H1 (cell line): Measurements from ENCODE around the gene CCNY. TPM values are rescaled to one million over a fixed set of nuclear protein-coding genes. Genes with fewer than 3 reads are reported as not detected.
A peak's percentile ranks its signal among the peaks of the same experiment; 100 is the strongest.

Source experiments
- CTCF ChIA-PET: fragments of 300-600 bp; sonication (Branson Sonifier 250); formaldehyde crosslinking; loops from one replicate; lab custom pipeline; 2021; ENCODE audit not compliant: partially characterized antibody; lab: Charles Lee
- POLR2A ChIA-PET: fragments of 300-600 bp; sonication (Branson Sonifier 250); formaldehyde crosslinking; loops from one replicate; lab custom pipeline; 2021; ENCODE audit warnings: inconsistent platforms; ENCODE audit not compliant: partially characterized antibody; lab: Charles Lee
- DNase-seq, 2 experiments: peaks; one replicate each; pipeline versions ENCODE4 v3.0.0 to v3.0.0-alpha.2; 2010 to 2022; ENCODE audit warnings: low spot score in 2 of 2, low read depth in 1 of 2, mixed read lengths in 1 of 2
- FAIRE-seq: peaks from 2 replicates; lab custom pipeline; 2011; peaks lifted over from hg19 to GRCh38; lab: Jason Lieb, UNC
- H2AFZ ChIP-seq: 2 replicates; pipeline ENCODE4 v1.8.1; 2012; ENCODE audit warnings: low read length, inconsistent platforms
- H2AK5ac ChIP-seq: 2 replicates; pipeline ENCODE4 v1.6.1; 2013; ENCODE audit warnings: low read depth, low read length
- H2BK120ac ChIP-seq: replicated peaks from 2 replicates; pipeline ENCODE3; 2013; ENCODE audit warnings: low read depth, low read length, inconsistent platforms
- H2BK12ac ChIP-seq: 2 replicates; pipeline ENCODE4 v1.6.1; 2013; ENCODE audit warnings: low read depth, low read length
- H2BK15ac ChIP-seq: 2 replicates; pipeline ENCODE4 v1.6.1; 2013; ENCODE audit warnings: low read length
- H2BK20ac ChIP-seq: 2 replicates; pipeline ENCODE4 v1.6.1; 2013; ENCODE audit warnings: low read length
- H2BK5ac ChIP-seq: 2 replicates; pipeline ENCODE4 v1.6.1; 2013; ENCODE audit warnings: low read depth, low read length
- H3K14ac ChIP-seq: 2 replicates; pipeline ENCODE4 v1.6.1; 2013; ENCODE audit warnings: inconsistent platforms; ENCODE audit not compliant: insufficient read length
- H3K18ac ChIP-seq: 2 replicates; pipeline ENCODE4 v1.6.1; 2013; ENCODE audit warnings: low read length; ENCODE audit errors: extremely low read depth
- H3K23ac ChIP-seq: 2 replicates; pipeline ENCODE4 v1.6.1; 2013; ENCODE audit warnings: inconsistent platforms; ENCODE audit not compliant: insufficient read length
- H3K23me2 ChIP-seq: 2 replicates; pipeline ENCODE4 v1.6.1; 2013; ENCODE audit warnings: low read depth, low read length
- H3K27ac ChIP-seq: 2 replicates; pipeline ENCODE4 v1.6.1; 2011; ENCODE audit warnings: low read depth, low read length, inconsistent platforms
- H3K27me3 ChIP-seq, 4 experiments: replicated peaks in 1 of 4; 1 replicate in 1 of 4; 2 replicates in 3 of 4; pipeline versions ENCODE4 v1.6.1 to v1.8.1; 2011 to 2013; ENCODE audit warnings: low read length in 3 of 4, mild to moderate bottlenecking in 3 of 4, inconsistent platforms in 2 of 4, mixed read lengths in 2 of 4, moderate library complexity in 1 of 4; ENCODE audit not compliant: control insufficient read depth in 3 of 4, insufficient read depth in 3 of 4; ENCODE audit errors: extremely low read depth in 1 of 4
- H3K36me3 ChIP-seq, 4 experiments: 2 replicates each; pipeline versions ENCODE4 v1.6.1 to v1.8.1; 2011 to 2013; ENCODE audit warnings: mild to moderate bottlenecking in 4 of 4, low read length in 3 of 4, moderate library complexity in 2 of 4, control low read depth in 1 of 4, inconsistent platforms in 1 of 4; ENCODE audit not compliant: insufficient read depth in 4 of 4, control insufficient read depth in 2 of 4
- H3K4ac ChIP-seq: replicated peaks from 2 replicates; pipeline ENCODE3; 2013; ENCODE audit warnings: low read length, low read depth, mixed read lengths, inconsistent platforms; ENCODE audit not compliant: insufficient read length
- H3K4me1 ChIP-seq, 4 experiments: replicated peaks in 1 of 4; 1 replicate in 1 of 4; 2 replicates in 3 of 4; pipeline versions ENCODE4 v1.6.1 to v1.8.1; 2011 to 2013; ENCODE audit warnings: low read length in 3 of 4, inconsistent platforms in 2 of 4, mixed read lengths in 1 of 4; ENCODE audit not compliant: insufficient read depth in 4 of 4, control insufficient read depth in 3 of 4
- H3K4me2 ChIP-seq, 2 experiments: 2 replicates each; pipeline versions ENCODE4 v1.6.1 to v1.8.1; 2011 to 2013; ENCODE audit warnings: low read depth in 2 of 2, low read length in 2 of 2, control low read depth in 1 of 2, inconsistent platforms in 1 of 2, mild to moderate bottlenecking in 1 of 2; ENCODE audit not compliant: insufficient read depth in 1 of 2
- H3K4me3 ChIP-seq, 4 experiments: fragments of 200-600, 300-600 bp in 1 of 4; sonication (generic), shearing (Covaris generic), sonication (Bioruptor Twin) in 1 of 4; 2 replicates each; pipeline versions ENCODE4 v1.5.1 to v1.8.1; 2011 to 2016; ENCODE audit warnings: low read length in 4 of 4, low read depth in 3 of 4, control low read depth in 2 of 4, inconsistent platforms in 2 of 4, mild to moderate bottlenecking in 2 of 4, mixed read lengths in 1 of 4, moderate library complexity in 1 of 4; ENCODE audit not compliant: insufficient read depth in 2 of 4; ENCODE audit errors: extremely low read depth in 1 of 4
- H3K56ac ChIP-seq: replicated peaks from 2 replicates; pipeline ENCODE3; 2013; ENCODE audit warnings: low read depth, mild to moderate bottlenecking, mixed read lengths, low read length, inconsistent platforms; ENCODE audit not compliant: insufficient read length
- H3K79me1 ChIP-seq: 2 replicates; pipeline ENCODE4 v1.6.1; 2013; ENCODE audit warnings: low read depth, low read length, control low read depth
- H3K79me2 ChIP-seq, 2 experiments: 2 replicates each; pipeline versions ENCODE4 v1.6.1 to v1.8.1; 2012 to 2013; ENCODE audit warnings: low read length in 2 of 2, mild to moderate bottlenecking in 2 of 2, inconsistent platforms in 1 of 2; ENCODE audit not compliant: insufficient read depth in 2 of 2, control insufficient read depth in 1 of 2
- H3K9ac ChIP-seq, 4 experiments: replicated peaks in 1 of 4; 1 replicate in 1 of 4; 2 replicates in 3 of 4; pipeline versions ENCODE4 v1.6.1 to v1.8.1; 2011 to 2013; ENCODE audit warnings: low read depth in 3 of 4, low read length in 3 of 4, control low read depth in 2 of 4, mild to moderate bottlenecking in 2 of 4, moderate library complexity in 2 of 4, inconsistent platforms in 1 of 4; ENCODE audit errors: extremely low read depth in 1 of 4
- H3K9me3 ChIP-seq, 2 experiments: 2 replicates each; pipeline versions ENCODE4 v1.6.1 to v1.8.1; 2012 to 2013; ENCODE audit warnings: mild to moderate bottlenecking in 2 of 2, moderate library complexity in 2 of 2, control low read depth in 1 of 2, inconsistent platforms in 1 of 2, low read depth in 1 of 2, low read length in 1 of 2, mixed read lengths in 1 of 2; ENCODE audit not compliant: insufficient read depth in 2 of 2
- H4K20me1 ChIP-seq, 2 experiments: replicated peaks in 1 of 2; 2 replicates each; pipeline versions ENCODE3 to v1.8.1; 2011 to 2013; ENCODE audit warnings: inconsistent platforms in 2 of 2, low read length in 2 of 2, mild to moderate bottlenecking in 1 of 2; ENCODE audit not compliant: insufficient read depth in 2 of 2, control insufficient read depth in 1 of 2
- H4K5ac ChIP-seq: 2 replicates; pipeline ENCODE4 v1.6.1; 2013; ENCODE audit warnings: low read length, low read depth, mixed read lengths, inconsistent platforms; ENCODE audit not compliant: insufficient read length
- H4K8ac ChIP-seq: 2 replicates; pipeline ENCODE4 v1.8.0; 2013; ENCODE audit warnings: mild to moderate bottlenecking, moderate library complexity, low read length, inconsistent platforms; ENCODE audit not compliant: insufficient read depth; ENCODE audit errors: extremely low read depth
- H4K91ac ChIP-seq: replicated peaks from 2 replicates; pipeline ENCODE3; 2013; ENCODE audit warnings: low read length, mixed read lengths, inconsistent platforms; ENCODE audit not compliant: insufficient read length
- CEBPB ChIP-seq: IDR thresholded peaks from 2 replicates; pipeline ENCODE4 v1.6.1; 2012; ENCODE audit warnings: low read depth, low read length
- CHD1 ChIP-seq: IDR thresholded peaks from 2 replicates; pipeline ENCODE4 v1.6.1; 2012; ENCODE audit warnings: low read depth, low read length, improper control_type of control experiment
- CHD2 ChIP-seq: IDR thresholded peaks from 2 replicates; pipeline ENCODE4 v1.6.1; 2012; ENCODE audit warnings: low read length, improper control_type of control experiment
- KDM5A ChIP-seq: fragments of 200-600 bp; IDR thresholded peaks from 2 replicates; pipeline ENCODE4 v1.7.1; 2012; ENCODE audit warnings: mild to moderate bottlenecking, low read length, inconsistent platforms, mixed read lengths
- RBBP5 ChIP-seq: IDR thresholded peaks from 2 replicates; pipeline ENCODE4 v1.7.1; 2012; ENCODE audit warnings: low read depth, mild to moderate bottlenecking, inconsistent platforms, low read length, moderate library complexity, borderline replicate concordance
- RNF2 ChIP-seq: fragments of 200-900, 300-1000 bp; sonication (generic); IDR thresholded peaks from 2 replicates; pipeline ENCODE4 v1.7.1; 2016; ENCODE audit warnings: borderline replicate concordance, low read depth, mild to moderate bottlenecking, antibody characterized with exemption, low read length; ENCODE audit not compliant: poor library complexity, severe bottlenecking; ENCODE audit errors: missing control alignments
- RXRA ChIP-seq: IDR thresholded peaks from 2 replicates; pipeline ENCODE4 v1.6.1; 2011; ENCODE audit warnings: low read depth, mild to moderate bottlenecking, low read length, moderate library complexity; ENCODE audit not compliant: insufficient read depth
- SIN3A ChIP-seq, 2 experiments: IDR thresholded peaks in 1 of 2; conservative IDR thresholded peaks in 1 of 2; 2 replicates each; pipeline ENCODE4 v1.6.1; 2011 to 2012; ENCODE audit warnings: low read length in 2 of 2, improper control_type of control experiment in 1 of 2, low read depth in 1 of 2, mild to moderate bottlenecking in 1 of 2
- SIX5 ChIP-seq: IDR thresholded peaks from 2 replicates; pipeline ENCODE4 v1.6.1; 2011; ENCODE audit warnings: mild to moderate bottlenecking, low read depth, low read length
- SP4 ChIP-seq: IDR thresholded peaks from 2 replicates; pipeline ENCODE4 v1.6.1; 2012; ENCODE audit warnings: low read length, inconsistent platforms
- SUZ12 ChIP-seq: fragments of 200-600 bp; sonication (generic); IDR thresholded peaks from 2 replicates; pipeline ENCODE4 v1.6.1; 2012; ENCODE audit warnings: mild to moderate bottlenecking, inconsistent platforms, low read length, moderate library complexity, mixed read lengths
- TAF7 ChIP-seq: optimal IDR thresholded peaks from 2 replicates; pipeline ENCODE3; 2011; ENCODE audit warnings: low read depth, mild to moderate bottlenecking, inconsistent platforms, low read length, moderate library complexity, borderline replicate concordance
- TBP ChIP-seq: IDR thresholded peaks from 2 replicates; pipeline ENCODE4 v1.6.1; 2011; ENCODE audit warnings: low read depth, low read length, improper control_type of control experiment
- WGBS, 2 experiments: shearing (Covaris generic) in 1 of 2; methylation state at CpG; one replicate each; pipeline versions ENCODE4 v1.1.6 to v1.1.7; 2013 to 2015; ENCODE audit warnings: low lambda C conversion rate in 2 of 2, mixed read lengths in 2 of 2, inconsistent platforms in 1 of 2, low coverage in 1 of 2, missing lambda C conversion rate in 1 of 2; ENCODE audit not compliant: insufficient replicate concordance in 2 of 2, insufficient coverage in 1 of 2, insufficient read length in 1 of 2; ENCODE audit errors: extremely low coverage in 1 of 2, missing lambda C conversion rate in 1 of 2; 5-methylcytosine and 5-hydroxymethylcytosine counted together
- polyA plus RNA-seq, 7 experiments: library from polyadenylated mRNA; depleted of rRNA in 3 of 7; stranded (reverse) in 5 of 7; unstranded in 2 of 7; fragments of >200 nt in 5 of 7; fragments of 200-250 nt in 2 of 7; gene quantifications; 1 replicate in 5 of 7; 2 replicates in 1 of 7; 4 replicates in 1 of 7; pipeline versions ENCODE4 v1.2.1 to v1.2.3, GENCODE V29; 2011 to 2013; ENCODE audit warnings: missing spikeins in 2 of 7, mixed read lengths in 2 of 7
- total RNA-seq: library from RNA; stranded (reverse); fragmentation: NEBNext Ultra II Directional; extraction: Animal tissue kit (Norgen Biotek cat#: 25700); gene quantifications from 2 replicates; pipeline ENCODE4 v1.2.1, GENCODE V29; 2021

Gene CCNY
- total and polyA plus RNA-seq, 2 of the 8 experiments (the other 6 are each of a cell fraction or from before 2014, with no cell fraction given): 25.3 to 68.2 TPM

DNA sequence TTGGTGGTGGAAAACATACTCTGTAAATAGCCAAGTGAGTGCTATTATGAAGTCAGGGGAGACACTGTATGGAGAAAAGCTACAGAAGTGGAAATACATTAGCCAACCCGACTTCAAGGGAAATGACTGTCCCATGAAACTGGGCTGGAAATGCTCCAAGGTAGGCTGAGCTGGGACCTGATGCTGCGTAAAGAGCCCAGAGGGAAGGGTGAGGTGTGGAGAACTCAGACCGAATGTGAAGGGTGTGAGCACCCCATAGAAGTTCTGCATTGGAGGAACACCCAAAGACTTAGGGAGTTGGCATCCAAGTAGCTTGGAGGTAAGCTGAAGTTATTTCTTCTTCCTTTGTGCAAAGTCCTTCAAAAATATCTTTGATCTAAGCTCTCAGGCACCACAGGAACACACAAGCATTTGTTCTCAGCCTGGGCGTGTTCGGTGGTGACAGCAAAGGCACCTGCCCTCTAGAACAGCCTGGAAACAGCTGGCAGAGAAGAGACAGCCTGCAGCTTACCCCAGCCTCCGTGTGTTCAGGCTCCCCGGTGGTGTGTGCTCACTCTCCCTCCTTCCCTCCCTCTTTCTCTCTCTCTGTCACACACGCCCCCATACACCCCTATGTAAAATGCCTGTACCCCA lies 249.7 kb downstream of the CCNY start:
- Histone ChIP-seq H3K36me3 (no peaks in the 10 kb centered on the region), H2BK20ac (0 out of 2 replicates have a peak overlapping the region, but pooled peaks have one; percentile 48), H3K23me2 (no peaks in the 10 kb centered on the region), H4K8ac (no peak overlapping the region; the same call in 1 of the 2 replicates), H3K4ac (no peak overlapping the region), H2BK12ac (no peak overlapping the region), H3K23ac (no peak overlapping the region), H2BK120ac (no peak overlapping the region), H3K9ac (no peak overlapping the region), H3K79me1 (no peaks in the 10 kb centered on the region), H4K91ac (no peak overlapping the region), H3K56ac (no peak overlapping the region), H2BK15ac (no peak overlapping the region), H3K4me3 (no peak overlapping the region), H3K9me3 (0 out of 4 replicates have a peak, but pooled peaks cover 0 to 3% of the 10 kb centered on the region in 2 experiments), H3K14ac (no peak overlapping the region), H3K27ac (no peak overlapping the region), H3K4me1 (no peaks in the 10 kb centered on the region), H4K5ac (no peak overlapping the region), H3K4me2 (no peak overlapping the region), H3K18ac (no peak overlapping the region), H2BK5ac (no peak overlapping the region), H3K27me3 (no peaks in the 10 kb centered on the region; a peak in 1 of 7 replicates), H2AFZ (no peak overlapping the region), H3K79me2 (no peaks in the 10 kb centered on the region), H2AK5ac (no peak overlapping the region), H4K20me1 (no peaks in the 10 kb centered on the region)
- no peak for DNase-seq
- 85% methylated on average over 8 of the region's 8 CpGs; no CpG with 5 or more reads in 1 of the 2 experiments for WGBS, 2 experiments
- ChIA-PET POLR2A (no interaction called here), CTCF (interaction anchor here (0.9 to 1.3 kb wide), 4 partner anchors 10 to 49 kb away, joined by 3 to 5 read pairs (median 3); no protein-coding TSS in a partner anchor)
- no peak for FAIRE-seq
- TF ChIP-seq KDM5A (no peak), TAF7 (no peak), SP4 (no peak), CHD2 (no peak), CHD1 (no peak), RBBP5 (no peak), CEBPB (no peak), RNF2 (no peak), SIN3A (conservative IDR thresholded peaks at IDR 0.05 in 1 of 2, IDR thresholded peaks at IDR 0.05 in 1 of 2; ENCODE audit: low read depth in 1 of 2, low read length in 2 of 2) (no peak), RXRA (no peak), TBP (no peak), SUZ12 (no peak), SIX5 (no peak)
